Astrocyte of the cerebellum (primary cell): ENCODE data around the gene RBM38.

Experiments
- DNase-seq: peaks from one replicate; pipeline ENCODE4 v3.0.0-alpha.2; 2011; ENCODE audit warnings: low read depth
- H3K4me3 ChIP-seq: 2 replicates; pipeline ENCODE4 v1.5.1; 2011; ENCODE audit warnings: mild to moderate bottlenecking, low read depth, low read length, moderate library complexity
- CTCF ChIP-seq: IDR thresholded peaks from 2 replicates; pipeline ENCODE4 v1.5.1; 2012; ENCODE audit warnings: low read length, low read depth, moderate library complexity, mild to moderate bottlenecking; ENCODE audit errors: missing control alignments
- in situ Hi-C: cut with HindIII; loops from 2 replicates; pipeline ENCODE4 v1.10.0; 2017; ENCODE audit warnings: low sequenced_read_pairs

The RBM38 gene

DNA sequence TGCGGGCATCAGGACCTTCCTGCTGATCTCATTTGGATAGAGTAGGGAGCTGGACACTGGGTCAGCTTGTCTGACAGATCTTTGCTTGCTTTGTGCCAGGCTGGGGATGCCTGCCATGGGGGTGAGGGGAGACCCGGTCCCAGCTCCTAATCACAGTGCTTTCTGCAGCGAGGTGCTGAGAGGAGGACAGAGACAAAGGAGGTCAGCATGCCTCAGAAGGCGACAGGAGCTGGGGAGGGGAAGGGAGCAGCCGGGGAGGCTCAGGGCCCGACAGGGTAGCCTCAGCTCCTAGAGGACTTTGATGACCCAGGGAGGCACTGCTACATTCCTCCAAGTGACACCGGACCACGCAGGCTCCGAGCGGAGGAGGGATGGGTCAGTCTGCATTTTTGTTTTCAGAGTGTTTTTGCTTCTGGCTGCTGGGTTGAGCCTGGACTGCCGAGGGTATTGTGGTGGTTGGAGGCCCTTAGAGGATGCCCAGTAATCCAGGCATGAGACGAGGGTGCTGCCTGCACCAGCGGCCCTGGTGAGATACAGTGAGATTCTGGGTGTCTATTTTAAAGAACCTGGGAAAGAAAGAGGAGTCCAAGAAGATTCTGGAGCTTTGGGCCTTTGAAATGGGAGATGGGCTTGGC is 7.8 kb downstream of the RBM38 start:
- no peak for TF ChIP-seq CTCF
- H3K4me3 ChIP-seq: no peak overlapping the region
- in situ Hi-C loops: no loop called here
- DNase-seq: no peak

DNA sequence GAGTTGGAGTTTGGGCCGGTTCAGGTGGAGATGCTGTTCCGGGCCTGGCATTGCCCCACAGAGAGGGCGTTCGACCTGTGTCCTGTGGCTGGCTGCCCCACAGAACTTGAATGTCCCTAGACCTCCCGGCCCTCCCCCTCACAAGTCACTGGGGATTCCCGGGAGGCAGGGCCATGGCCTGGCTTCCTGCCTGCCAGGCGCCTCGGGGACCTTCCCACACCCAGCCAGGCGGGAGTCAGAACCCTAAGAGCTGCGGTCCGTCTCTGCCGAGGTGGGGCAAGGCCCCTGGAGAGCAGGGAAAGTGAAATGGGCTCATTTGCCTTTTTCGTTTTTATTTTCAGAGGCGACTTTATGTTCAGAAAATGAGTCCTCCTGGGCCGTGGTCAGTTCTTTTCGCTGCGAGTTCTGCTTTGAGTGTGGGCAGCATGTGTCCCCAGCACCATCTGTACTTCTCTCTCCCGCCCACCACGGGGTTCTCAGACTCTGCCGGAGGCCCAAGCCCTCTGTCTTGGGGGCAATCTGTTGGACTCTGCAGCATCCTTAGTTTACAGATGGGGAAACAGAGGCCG is 8.5 kb downstream of the RBM38 start:
- in situ Hi-C loops: no loop called here
- TF ChIP-seq CTCF: no peak
- no peak for DNase-seq
- no peak overlapping the region for H3K4me3 ChIP-seq

GRCh38 chr20:57400231-57400701 is 9.1 kb downstream of the RBM38 start:
- TF ChIP-seq CTCF: no peak
- no peak overlapping the region for H3K4me3 ChIP-seq
- in situ Hi-C loops: no loop called here
- no peak for DNase-seq

DNA sequence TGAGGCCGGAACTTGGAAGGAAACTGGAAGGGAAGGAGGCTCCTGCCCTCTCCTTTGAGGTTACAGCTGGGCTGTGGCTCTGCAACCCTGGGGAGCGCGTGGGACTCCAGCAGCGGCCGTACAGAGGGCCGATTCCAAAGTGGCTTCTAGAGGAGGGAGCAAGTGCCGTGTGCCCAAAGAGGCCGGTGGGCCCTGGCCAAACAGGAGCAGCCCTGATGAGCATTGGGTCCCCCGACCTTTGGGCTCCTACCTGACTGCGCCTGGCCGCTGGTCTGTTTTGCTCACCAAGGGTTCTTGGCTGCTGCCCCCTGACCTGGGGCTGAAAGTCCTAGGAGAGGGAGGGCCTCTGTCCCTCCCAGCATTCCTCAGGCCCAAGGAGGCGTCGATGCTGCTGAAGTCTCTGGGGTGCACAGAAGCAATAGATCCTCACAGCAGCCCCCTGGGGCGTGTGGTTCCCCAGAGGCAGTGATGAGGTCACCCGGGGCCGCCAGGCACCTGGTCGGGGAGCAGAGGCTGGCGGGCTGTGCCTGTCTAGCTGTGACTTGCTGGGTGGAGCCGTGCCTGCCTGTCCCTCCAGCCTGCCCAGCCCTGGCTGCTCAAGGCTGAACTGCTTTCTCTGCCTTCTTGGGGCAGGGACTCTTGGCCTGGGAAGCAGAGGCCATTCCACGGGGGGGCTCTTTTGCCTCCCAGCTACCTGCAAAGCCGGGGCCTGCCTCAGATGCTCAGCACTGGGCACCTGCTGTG is 9.8 kb downstream of the RBM38 start:
- in situ Hi-C loops: no loop called here
- no peak for DNase-seq
- TF ChIP-seq CTCF: no peak

DNA sequence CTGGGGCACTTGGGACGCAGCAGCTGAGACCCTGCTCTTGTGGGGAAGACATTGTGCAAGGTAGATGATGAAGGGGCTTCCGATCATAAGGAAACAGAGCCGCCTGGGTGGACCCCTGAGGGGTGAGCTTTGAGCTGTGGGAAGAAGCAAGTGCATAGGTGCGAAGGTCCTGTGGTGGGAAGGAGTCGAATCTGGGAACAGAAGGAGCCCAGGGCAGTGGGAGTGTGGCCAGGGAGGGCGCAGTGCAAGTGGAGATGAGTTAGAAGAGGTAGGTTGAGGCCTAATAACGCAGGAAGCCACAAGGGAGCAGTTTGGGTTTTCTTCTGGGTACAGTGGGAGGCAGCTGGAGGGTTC is 10.3 kb downstream of the RBM38 start:
- TF ChIP-seq CTCF: no peak
- H3K4me3 ChIP-seq: no peak overlapping the region
- DNase-seq: no peak
- in situ Hi-C loops: no loop called here

More for the DNA sequence above, 9.8 kb downstream of the RBM38 start:
- H3K4me3 ChIP-seq: no peak overlapping the region

DNA sequence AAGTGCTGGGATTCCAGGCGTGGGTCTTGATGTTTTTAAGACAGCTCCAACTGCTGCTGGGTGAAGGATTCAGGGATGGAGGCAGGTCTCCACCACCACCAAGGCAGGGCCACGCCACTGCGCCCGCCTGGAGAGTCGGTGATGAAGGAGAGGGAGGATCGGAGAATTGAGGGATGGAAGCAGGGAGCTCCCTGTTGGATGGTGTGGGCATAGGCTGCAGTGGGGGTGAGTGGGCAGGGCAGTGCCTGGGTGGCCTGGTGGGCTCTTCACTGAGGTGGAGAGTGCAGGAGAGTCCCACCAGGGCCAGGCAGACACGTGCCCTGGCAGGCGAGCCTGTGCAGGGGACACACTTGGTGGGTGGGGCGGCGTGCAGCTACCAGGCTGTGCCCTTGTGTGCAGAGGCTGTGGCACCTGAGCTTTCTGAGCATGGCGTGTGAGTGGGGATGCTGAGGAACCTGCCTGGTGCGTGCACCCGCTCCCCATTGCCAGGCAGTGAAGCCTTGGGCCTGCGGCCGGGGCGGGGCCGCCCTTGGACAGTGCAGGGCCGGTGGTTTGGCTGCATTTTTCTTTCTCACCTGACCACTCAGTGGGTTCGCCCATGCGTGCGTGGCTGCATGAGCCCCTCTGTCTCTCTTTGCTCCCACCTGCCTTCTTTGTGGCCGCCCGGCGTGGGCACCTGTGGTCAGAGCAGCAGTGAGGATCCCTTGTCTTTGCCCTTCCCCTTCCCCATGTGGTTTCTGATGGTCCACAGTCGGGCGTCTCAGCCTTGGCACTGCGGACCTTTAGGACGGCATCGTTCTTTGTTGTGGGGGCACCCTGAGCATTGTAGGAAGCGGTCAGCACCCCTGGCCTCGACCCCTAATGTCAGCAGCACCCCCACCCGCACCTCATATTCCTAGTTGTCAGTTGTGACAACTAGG is 11.3 kb downstream of the RBM38 start:
- no peak overlapping the region for H3K4me3 ChIP-seq
- DNase-seq: no peak
- no peak for TF ChIP-seq CTCF
- in situ Hi-C loops: no loop called here
